ENCODE data around the gene ZBTB37.
"Not testable (repeated sequence)": the region's sequence is repeated elsewhere in the genome, so short reads cannot be mapped to it uniquely, and the experiment has no call there.

The ZBTB37 gene

GRCh38 chr1:173920861-173921260 lies 52.7 kb downstream of the ZBTB37 start:
- TF ChIP-seq CTCF (IDR thresholded peaks at IDR 0.05; ENCODE audit: low read depth, low read length): no peak
- no peak for TF ChIP-seq MYC (IDR thresholded peaks at IDR 0.05; ENCODE audit: low read depth, low read length)
- no peak for TF ChIP-seq MAX (IDR thresholded peaks at IDR 0.05; ENCODE audit: low read depth, low read length)
- no peak for TF ChIP-seq POLR2A (IDR thresholded peaks at IDR 0.05; ENCODE audit: extremely low read depth, insufficient read length)
- no peak overlapping the region for H3K4me3 ChIP-seq (ENCODE audit: low read depth, low read length)
- peak; percentile 19 for DNase-seq (ENCODE audit: low read depth)

GRCh38 chr1:173925306-173926242 lies 57.4 kb downstream of the ZBTB37 start:
- DNase-seq (ENCODE audit: low read depth): no peak
- no peak for TF ChIP-seq MYC (IDR thresholded peaks at IDR 0.05; ENCODE audit: low read depth, low read length)
- no peak for TF ChIP-seq MAX (IDR thresholded peaks at IDR 0.05; ENCODE audit: low read depth, low read length)
- no peak for TF ChIP-seq CTCF (IDR thresholded peaks at IDR 0.05; ENCODE audit: low read depth, low read length)
- no peak for TF ChIP-seq POLR2A (IDR thresholded peaks at IDR 0.05; ENCODE audit: extremely low read depth, insufficient read length)
- H3K4me3 ChIP-seq (ENCODE audit: low read depth, low read length): no peak overlapping the region

GRCh38 chr1:173930541-173930940 lies 62.4 kb downstream of the ZBTB37 start:
- DNase-seq (ENCODE audit: low read depth); H3K4me3 ChIP-seq (ENCODE audit: low read depth, low read length): not testable (repeated sequence)

- TF ChIP-seq MAX (IDR thresholded peaks at IDR 0.05; ENCODE audit: low read depth, low read length): no peak
- TF ChIP-seq POLR2A (IDR thresholded peaks at IDR 0.05; ENCODE audit: extremely low read depth, insufficient read length): no peak
- TF ChIP-seq CTCF (IDR thresholded peaks at IDR 0.05; ENCODE audit: low read depth, low read length): no peak
- TF ChIP-seq MYC (IDR thresholded peaks at IDR 0.05; ENCODE audit: low read depth, low read length): no peak
- no peak overlapping the region for H3K4me3 ChIP-seq (ENCODE audit: low read depth, low read length)
- DNase-seq (ENCODE audit: low read depth): no peak
Measured at GRCh38 chr1:173934440-173934839, 66.3 kb downstream of the ZBTB37 start.

- no peak for DNase-seq (ENCODE audit: low read depth)
- TF ChIP-seq CTCF (IDR thresholded peaks at IDR 0.05; ENCODE audit: low read depth, low read length) (no peak), POLR2A (IDR thresholded peaks at IDR 0.05; ENCODE audit: extremely low read depth, insufficient read length) (no peak), MYC (IDR thresholded peaks at IDR 0.05; ENCODE audit: low read depth, low read length) (no peak), MAX (IDR thresholded peaks at IDR 0.05; ENCODE audit: low read depth, low read length) (no peak)
- H3K4me3 ChIP-seq (ENCODE audit: low read depth, low read length): no peak overlapping the region
Measured at GRCh38 chr1:173937062-173937461, 68.9 kb downstream of the ZBTB37 start.

GRCh38 chr1:173946380-173946921 lies 78.3 kb downstream of the ZBTB37 start:
- DNase-seq (ENCODE audit: low read depth): no peak
- TF ChIP-seq MAX (IDR thresholded peaks at IDR 0.05; ENCODE audit: low read depth, low read length): no peak
- TF ChIP-seq CTCF (IDR thresholded peaks at IDR 0.05; ENCODE audit: low read depth, low read length): no peak
- no peak for TF ChIP-seq POLR2A (IDR thresholded peaks at IDR 0.05; ENCODE audit: extremely low read depth, insufficient read length)
- no peak for TF ChIP-seq MYC (IDR thresholded peaks at IDR 0.05; ENCODE audit: low read depth, low read length)
- H3K4me3 ChIP-seq (ENCODE audit: low read depth, low read length): no peak overlapping the region

Data from NB4 (cell line).